Nucleus accumbens (tissue), 56 donors: ENCODE measurements around the gene CTNNA2.

Source experiments
- DNase-seq, 56 donors: peaks; one replicate each; lab custom pipeline; 2025; lab: John Stamatoyannopoulos, UW

The CTNNA2 gene

GRCh38 chr2:79611448-79612016 is 98.7 kb downstream of the CTNNA2 start:
- peak in 1 of 56 donors; percentile 2 for DNase-seq

DNA sequence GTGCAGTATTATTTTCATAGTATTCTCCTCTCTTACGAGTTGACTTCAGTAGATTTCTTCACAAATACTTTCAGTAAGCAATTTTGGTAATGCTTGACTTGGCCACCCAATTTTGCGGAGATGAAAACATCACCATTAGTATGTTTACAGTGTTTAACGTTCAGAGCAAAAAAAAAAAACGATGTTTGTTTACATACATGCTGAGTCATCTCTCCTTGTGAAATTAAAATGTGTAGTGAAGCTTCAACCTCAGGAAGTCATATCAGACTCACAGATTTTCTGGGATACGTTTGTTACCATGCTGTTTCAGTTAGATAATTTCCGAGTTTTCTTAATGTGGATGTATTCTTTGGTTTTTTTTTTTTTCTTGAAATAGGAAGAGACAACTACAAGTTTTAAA is 100.1 kb downstream of the CTNNA2 start:
- DNase-seq, result no peak

DNA sequence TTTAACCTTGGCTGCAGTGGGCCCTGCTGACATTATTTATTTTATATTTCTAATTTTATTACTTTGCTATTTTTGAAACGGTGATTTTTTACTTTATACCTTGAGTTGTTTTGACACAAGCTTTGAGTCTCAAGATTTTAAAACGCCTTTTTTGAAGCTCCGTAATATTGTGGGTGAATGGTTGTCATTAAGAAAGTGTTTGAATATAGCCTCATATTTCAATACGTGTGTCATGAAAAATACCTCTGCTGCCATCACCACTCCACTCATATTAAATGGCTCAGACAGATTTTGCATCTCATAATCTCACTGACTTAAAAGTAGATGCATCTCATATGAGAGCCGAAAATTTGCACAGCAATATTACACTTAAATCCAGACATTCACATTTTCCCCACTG is 106.6 kb downstream of the CTNNA2 start:
- DNase-seq, result peak in 2 of 56 donors; percentile 12 to 38

DNA sequence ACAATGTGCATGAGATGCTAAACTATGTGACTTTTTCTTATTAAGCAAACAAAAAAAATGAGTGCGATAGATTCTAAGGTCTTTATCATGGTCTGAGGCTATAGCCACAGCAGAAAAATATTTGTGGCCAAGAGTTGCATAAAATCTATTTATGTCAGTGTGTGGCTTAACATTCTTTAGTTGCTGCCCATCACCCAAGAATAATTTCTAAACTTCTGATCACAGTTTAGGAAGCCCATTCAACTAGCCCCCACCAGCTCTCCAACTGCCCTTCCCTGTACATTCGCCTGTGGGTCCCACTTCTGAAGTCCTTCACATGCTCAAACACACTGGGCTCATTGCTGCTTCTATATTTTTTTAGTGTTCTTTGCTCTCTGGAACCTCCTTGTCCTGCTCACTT is 107.1 kb downstream of the CTNNA2 start:
- DNase-seq, result no peak

- no peak for DNase-seq
Observed at GRCh38 chr2:79620679-79621078, 107.8 kb downstream of the CTNNA2 start.

DNA sequence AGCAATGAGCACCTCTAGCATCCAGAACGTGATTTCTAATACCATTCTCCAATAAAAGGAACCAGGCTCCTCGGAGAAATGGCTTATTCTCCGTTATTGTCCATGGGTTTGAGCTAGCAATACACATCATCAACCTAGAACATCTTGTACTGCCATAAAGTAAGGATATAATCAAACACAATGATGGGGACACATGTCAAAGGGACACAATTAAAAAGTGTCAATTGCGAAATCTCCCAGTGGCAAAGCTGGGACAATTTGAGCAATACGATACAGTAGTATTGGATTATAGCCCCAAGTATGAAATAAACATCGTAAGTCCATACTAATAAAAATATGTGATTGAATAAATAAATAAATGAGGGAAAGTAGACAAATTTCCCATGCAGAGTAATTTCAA is 108.4 kb downstream of the CTNNA2 start:
- DNase-seq, result no peak

DNA sequence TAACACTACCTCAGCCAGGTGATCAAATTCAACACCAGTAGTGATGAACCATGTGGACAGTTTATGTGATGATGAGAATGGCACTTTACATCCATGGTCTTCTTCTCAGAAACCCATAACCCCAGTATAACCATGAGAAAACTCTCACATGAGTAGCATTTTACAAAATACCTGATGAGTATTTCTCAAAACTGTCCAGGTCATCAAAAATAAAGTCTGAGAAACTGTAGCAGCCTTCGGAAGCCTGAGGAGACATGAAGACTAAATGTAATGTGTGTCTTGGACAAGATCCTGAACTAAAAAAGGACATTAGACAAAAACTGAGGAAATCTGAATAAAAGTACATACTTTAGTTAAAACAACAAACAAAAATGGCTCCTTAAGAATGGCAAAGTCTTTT is 108.9 kb downstream of the CTNNA2 start:
- DNase-seq, result no peak

GRCh38 chr2:79622508-79622907 is 109.7 kb downstream of the CTNNA2 start:
- no peak for DNase-seq

GRCh38 chr2:79627237-79627636 is 114.4 kb downstream of the CTNNA2 start:
- no peak for DNase-seq

GRCh38 chr2:79630060-79630459 is 117.2 kb downstream of the CTNNA2 start:
- DNase-seq, result peak in 14 of 56 donors; percentile 1 to 56 (median 16)

- DNase-seq, result no peak
Observed at GRCh38 chr2:79630972-79631557, 118.2 kb downstream of the CTNNA2 start.

- no peak for DNase-seq
Observed at GRCh38 chr2:79638410-79638809, 125.6 kb downstream of the CTNNA2 start.

DNA sequence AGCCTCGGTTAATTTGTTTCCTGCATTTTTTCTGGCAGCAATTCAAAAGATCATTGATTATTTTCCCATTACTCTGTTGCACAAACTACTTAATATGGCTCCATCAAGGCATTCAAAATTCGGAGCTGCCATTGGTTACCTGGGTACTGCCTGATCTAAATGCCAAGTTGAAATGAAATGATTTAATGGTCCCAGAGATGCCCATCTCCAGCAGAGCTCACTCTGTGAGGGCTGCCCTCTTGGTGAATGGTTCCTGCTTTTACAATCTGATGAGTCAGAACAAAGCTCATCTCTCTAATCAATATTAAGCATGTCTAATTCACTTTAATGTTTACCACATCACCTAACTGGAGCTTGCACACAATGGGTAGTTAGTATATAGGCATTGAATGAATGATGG is 126.1 kb downstream of the CTNNA2 start:
- no peak for DNase-seq

GRCh38 chr2:79640001-79640400 is 127.2 kb downstream of the CTNNA2 start:
- DNase-seq, result no peak

DNA sequence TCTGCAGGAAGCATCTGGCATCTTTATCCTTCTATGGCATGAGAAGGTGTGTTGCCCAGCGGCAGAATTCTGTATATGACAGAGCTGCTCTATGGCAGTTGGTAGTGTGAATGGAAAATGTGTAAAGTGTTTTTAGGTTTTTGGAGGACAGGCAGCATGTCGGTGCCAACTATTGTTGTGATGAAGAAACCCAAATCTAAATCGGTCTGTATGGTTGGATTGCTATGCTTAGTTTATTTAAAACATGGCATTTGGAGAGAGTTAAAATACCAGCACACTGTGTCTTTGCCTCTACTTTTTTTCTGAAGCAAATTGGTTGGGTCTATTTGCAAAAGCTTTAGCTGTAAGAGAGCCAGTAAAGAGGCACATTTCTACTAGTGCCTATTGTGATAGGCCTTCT is 136.7 kb downstream of the CTNNA2 start:
- no peak for DNase-seq

DNA sequence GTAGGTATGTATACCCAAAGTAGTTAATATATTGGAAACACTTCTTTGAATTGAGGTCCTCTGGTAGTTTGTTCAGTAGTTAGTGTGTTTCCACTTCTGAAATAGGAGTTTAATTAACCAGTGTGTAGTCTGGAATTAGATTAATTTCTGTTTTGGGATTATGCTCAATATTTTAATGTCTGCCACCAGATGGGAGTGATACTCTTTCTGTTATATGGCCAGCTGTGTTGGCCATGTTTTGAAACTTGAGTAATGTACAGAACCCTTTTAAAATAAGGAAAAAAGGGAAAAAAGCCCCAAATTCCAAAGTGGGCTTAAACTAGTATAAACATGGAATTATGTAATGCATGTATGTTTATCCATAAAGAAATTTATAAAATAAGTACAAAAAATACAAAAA is 147.7 kb downstream of the CTNNA2 start:
- DNase-seq, result no peak

DNA sequence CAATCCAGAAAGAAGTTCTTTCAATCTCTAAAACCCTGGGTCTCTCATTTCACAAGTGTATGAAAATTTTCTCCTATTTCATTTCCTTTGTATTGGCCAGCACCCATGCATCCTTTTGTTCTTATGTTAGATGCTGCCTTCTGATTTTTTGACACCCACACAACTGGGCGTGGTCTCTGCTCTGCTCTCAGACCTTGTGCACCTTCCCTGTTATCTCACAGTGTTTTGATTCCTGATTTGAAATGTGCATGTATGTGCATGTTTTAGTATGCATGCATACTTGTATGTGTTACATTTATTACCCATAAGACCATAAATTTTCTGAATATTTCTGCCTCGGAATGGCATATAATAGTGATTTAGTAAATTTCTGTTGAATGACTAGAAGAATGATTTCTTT is 152.2 kb downstream of the CTNNA2 start:
- DNase-seq, result no peak

GRCh38 chr2:79666430-79666829 is 153.6 kb downstream of the CTNNA2 start:
- DNase-seq, result no peak

DNA sequence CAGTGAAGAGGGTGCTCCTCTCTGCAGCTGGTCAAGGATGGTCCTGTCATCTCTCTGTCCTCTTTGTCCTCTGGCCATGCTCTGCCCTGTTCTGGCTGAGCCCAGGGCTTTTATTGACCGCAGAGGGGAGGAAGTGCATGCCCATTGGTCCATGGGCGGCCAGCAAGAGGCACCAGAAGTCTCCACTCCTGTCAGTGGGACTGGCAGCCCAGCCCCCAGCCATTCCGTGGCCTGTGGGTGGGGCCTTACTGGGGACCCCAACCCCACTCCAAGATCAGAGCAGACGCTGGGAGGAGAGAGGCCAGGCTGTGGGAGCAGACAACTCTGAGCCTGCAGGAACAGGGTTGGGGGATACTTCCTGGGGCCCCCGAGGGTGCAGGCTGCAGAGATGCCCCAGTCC is 156.9 kb downstream of the CTNNA2 start:
- DNase-seq, result no peak

GRCh38 chr2:79670198-79670597 is 157.3 kb downstream of the CTNNA2 start:
- no peak for DNase-seq

DNA sequence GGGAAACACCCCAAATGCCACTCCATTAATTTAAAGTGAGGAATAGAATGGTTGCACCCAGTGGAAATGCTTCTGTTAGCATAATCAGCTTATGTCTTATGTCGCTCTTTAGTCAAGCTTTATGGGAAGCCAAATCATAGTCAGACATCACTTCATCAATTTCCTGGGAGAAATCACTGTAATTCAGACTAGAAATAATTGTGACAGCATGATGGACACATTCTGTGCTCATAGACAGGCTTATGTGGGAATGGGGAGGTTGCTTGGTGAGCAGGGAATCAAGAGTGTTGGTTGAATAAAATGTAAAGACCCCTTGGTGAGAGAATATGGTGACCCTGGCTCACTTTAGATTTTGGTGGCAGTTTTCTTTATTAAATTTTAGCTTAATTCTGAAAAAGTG is 174.0 kb downstream of the CTNNA2 start:
- DNase-seq, result no peak

DNA sequence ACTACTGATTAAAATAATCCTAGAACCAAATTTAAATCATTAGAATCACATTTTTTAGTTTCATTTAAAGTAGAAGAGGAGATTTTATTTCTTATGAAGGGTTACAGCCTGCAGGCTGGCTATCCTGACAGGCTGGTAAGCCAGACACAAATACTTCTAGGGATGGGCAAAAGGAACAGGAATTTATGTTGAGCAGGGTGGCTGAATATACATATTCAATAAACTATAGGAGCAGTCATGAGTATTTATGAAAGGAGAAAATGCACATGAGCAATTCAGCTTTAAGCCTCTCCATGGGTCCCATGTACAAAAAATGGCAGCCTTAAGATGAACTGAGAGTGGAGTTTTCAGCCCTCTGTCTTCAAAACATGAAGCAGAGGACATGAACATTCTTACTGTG is 182.4 kb downstream of the CTNNA2 start:
- DNase-seq, result no peak

GRCh38 chr2:79697200-79697599 is 184.3 kb downstream of the CTNNA2 start:
- peak in 3 of 56 donors; percentile 3 to 28 (median 26) for DNase-seq
